Fibroblast of skin of scalp (primary cell): ENCODE results near the gene RPL11.
A peak's percentile ranks its signal among the peaks of the same experiment; 100 is the strongest.
"Not testable (repeated sequence)": the region's sequence is repeated elsewhere in the genome, so short reads cannot be mapped to it uniquely, and the experiment has no call there.

Source experiments
- DNase-seq: peaks from one replicate; pipeline ENCODE4 v3.0.0-alpha.2; 2013

The RPL11 gene

GRCh38 chr1:23685197-23685596 is 6.4 kb upstream of the RPL11 start:
- DNase-seq: not testable (repeated sequence)

GRCh38 chr1:23687680-23688079 is 3.9 kb upstream of the RPL11 start:
- not testable (repeated sequence) for DNase-seq

- not testable (repeated sequence) for DNase-seq
Measured at GRCh38 chr1:23688281-23688680, 3.3 kb upstream of the RPL11 start.

GRCh38 chr1:23692308-23692871 is 784 bp downstream of the RPL11 start:
- no peak for DNase-seq

- no peak for DNase-seq
Measured at GRCh38 chr1:23693599-23693998, 2.0 kb downstream of the RPL11 start.

- no peak for DNase-seq
Measured at GRCh38 chr1:23694371-23694770, 2.8 kb downstream of the RPL11 start.

GRCh38 chr1:23695667-23696066 is 4.1 kb downstream of the RPL11 start:
- no peak for DNase-seq

GRCh38 chr1:23696335-23696989 is 4.9 kb downstream of the RPL11 start:
- DNase-seq: no peak

- DNase-seq: no peak
Measured at GRCh38 chr1:23698466-23698865, 6.9 kb downstream of the RPL11 start.

GRCh38 chr1:23699280-23700179 is 7.9 kb downstream of the RPL11 start:
- no peak for DNase-seq

- no peak for DNase-seq
Measured at GRCh38 chr1:23701310-23701709, 9.7 kb downstream of the RPL11 start.

GRCh38 chr1:23701996-23702395 is 10.4 kb downstream of the RPL11 start:
- DNase-seq: no peak

- no peak for DNase-seq
Measured at GRCh38 chr1:23704834-23705495, 13.4 kb downstream of the RPL11 start.

- no peak for DNase-seq
Measured at GRCh38 chr1:23709229-23709628, 17.6 kb downstream of the RPL11 start.

GRCh38 chr1:23718482-23718881 is 26.9 kb downstream of the RPL11 start:
- DNase-seq: peak; percentile 66

GRCh38 chr1:23719162-23719820 is 27.7 kb downstream of the RPL11 start:
- peak; percentile 22 for DNase-seq

GRCh38 chr1:23720256-23720995 is 28.8 kb downstream of the RPL11 start:
- DNase-seq: no peak

GRCh38 chr1:23722652-23723051 is 31.0 kb downstream of the RPL11 start:
- no peak for DNase-seq

GRCh38 chr1:23726686-23727085 is 35.1 kb downstream of the RPL11 start:
- no peak for DNase-seq

- no peak for DNase-seq
Measured at GRCh38 chr1:23727362-23727811, 35.8 kb downstream of the RPL11 start.

GRCh38 chr1:23732363-23733224 is 41.0 kb downstream of the RPL11 start:
- DNase-seq: peak; percentile 32
